GM19099 (cell line): ENCODE measurements around the gene BSG.
A peak's percentile ranks its signal among the peaks of the same experiment; 100 is the strongest.

ENCODE experiments used
- POLR2A ChIP-seq: IDR thresholded peaks from 3 replicates; pipeline ENCODE4 v1.6.1; 2011; ENCODE audit warnings: low read depth; ENCODE audit not compliant: insufficient read length; ENCODE audit errors: extremely low read depth

Gene BSG

GRCh38 chr19:601790-602189 lies 29.4 kb downstream of the BSG start:
- TF ChIP-seq POLR2A: no peak

DNA sequence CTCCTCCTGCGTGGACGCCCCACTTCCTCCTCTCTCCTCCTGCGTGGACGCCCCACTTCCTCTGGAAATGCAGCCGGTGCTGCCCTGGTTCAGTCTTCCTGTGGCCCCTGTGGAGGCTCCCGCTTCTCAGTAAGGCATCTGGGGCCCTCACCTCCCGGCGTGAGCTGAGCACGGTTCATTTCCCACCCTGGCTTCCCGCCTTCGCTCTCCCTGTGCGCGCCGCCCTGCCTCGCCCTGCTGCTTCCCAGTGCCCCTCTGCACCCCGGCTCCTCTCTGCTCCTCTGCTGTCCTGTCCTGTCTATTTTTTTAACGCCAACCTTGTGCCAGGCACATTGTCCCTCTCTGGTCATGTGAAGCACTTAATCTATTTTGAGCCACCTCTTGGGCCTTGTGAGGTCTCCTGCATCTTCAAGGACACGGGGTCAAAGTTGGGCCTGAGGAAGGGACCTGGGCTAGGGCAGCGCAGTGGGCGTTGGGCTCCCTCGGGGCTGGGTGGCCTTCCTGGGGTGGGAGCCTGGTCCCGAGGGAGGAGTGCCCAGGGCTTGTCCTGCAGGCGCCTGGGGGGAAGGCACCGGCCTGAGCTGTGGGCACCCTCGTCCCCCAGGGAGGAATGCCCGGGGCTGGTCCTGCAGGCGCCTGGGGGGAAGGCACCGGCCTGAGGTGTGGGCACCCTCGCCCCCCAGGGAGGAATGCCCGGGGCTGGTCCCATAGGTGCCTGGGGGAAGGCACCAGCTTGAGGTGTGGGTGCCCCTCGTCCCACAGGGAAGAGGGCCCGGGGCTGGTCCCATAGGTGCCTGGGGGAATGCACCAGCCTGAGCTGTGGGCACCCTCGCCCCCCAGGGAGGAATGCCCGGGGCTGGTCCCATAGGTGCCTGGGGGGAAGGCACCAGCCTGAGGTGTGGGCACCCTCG lies 30.2 kb downstream of the BSG start:
- no peak for TF ChIP-seq POLR2A

DNA sequence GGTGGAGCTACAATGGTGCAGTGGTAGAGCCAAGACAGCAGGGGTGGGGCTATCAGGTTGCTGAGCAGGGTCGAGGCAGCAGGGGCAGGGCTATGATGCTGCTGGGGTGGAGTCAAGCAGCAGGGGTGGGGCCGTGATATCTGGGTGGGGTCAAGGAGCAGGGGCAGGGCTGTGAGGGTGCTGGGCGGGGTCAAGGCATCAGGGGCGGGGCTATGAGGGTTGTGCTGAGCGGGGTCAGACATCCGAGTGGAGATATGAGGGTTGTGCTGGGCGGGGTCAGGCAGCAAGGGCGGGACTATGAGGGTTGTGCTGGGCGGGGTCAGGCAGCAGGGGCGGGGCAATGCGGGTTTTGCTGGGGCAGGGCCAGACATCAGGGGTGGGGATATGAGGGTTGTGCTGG lies 32.0 kb downstream of the BSG start:
- TF ChIP-seq POLR2A: no peak

GRCh38 chr19:607301-608154 lies 35.1 kb downstream of the BSG start:
- TF ChIP-seq POLR2A: no peak

DNA sequence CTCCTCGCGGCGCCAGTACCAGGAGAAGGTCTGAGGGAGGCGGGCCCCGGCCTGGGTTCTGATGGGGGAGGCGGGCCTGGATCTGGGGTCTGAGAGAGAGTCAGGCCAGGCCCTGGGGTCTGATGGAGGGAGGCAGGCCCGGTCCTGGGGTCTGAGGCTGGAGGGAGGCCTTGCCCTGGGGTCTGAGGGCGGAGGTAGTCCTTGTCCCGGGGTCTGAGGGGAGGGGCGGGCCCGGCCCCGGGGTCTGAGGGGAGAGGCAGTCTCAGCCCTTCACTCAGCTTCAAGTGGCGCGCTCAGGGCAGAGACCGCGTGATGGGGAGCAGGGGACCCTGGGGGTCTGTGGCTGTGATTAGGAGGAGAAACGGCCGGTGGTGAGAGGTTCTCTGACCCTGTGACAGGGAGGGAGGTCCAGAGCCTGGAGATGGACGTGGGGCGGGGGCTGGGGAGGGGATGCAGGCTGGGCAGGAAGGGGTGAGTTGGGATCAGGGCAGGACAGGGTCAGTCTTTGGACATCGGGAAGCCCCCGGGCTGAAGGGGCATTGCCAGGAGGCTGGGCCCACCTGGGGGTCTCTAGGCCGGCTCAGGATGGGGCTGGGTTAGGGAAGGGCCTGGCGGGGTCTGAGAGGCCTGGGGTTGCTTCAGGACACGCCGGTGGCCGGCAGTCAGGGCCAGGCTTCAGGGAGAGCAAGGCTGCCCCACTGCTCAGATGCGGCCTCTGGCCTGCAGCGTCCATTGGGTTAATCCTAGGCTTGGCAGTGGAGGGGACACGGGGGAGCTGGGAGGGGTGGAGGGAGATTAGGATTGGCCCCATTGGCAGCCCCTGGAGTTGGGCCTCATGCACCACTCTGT lies 36.0 kb downstream of the BSG start:
- no peak for TF ChIP-seq POLR2A

GRCh38 chr19:609004-609346 lies 36.6 kb downstream of the BSG start:
- no peak for TF ChIP-seq POLR2A

GRCh38 chr19:610071-610800 lies 37.8 kb downstream of the BSG start:
- TF ChIP-seq POLR2A: no peak

GRCh38 chr19:610801-611480 lies 38.5 kb downstream of the BSG start:
- peak; percentile 31 for TF ChIP-seq POLR2A

- no peak for TF ChIP-seq POLR2A
Observed at GRCh38 chr19:611481-611868, 39.1 kb downstream of the BSG start.

- TF ChIP-seq POLR2A: no peak
Observed at GRCh38 chr19:612941-613340, 40.5 kb downstream of the BSG start.

DNA sequence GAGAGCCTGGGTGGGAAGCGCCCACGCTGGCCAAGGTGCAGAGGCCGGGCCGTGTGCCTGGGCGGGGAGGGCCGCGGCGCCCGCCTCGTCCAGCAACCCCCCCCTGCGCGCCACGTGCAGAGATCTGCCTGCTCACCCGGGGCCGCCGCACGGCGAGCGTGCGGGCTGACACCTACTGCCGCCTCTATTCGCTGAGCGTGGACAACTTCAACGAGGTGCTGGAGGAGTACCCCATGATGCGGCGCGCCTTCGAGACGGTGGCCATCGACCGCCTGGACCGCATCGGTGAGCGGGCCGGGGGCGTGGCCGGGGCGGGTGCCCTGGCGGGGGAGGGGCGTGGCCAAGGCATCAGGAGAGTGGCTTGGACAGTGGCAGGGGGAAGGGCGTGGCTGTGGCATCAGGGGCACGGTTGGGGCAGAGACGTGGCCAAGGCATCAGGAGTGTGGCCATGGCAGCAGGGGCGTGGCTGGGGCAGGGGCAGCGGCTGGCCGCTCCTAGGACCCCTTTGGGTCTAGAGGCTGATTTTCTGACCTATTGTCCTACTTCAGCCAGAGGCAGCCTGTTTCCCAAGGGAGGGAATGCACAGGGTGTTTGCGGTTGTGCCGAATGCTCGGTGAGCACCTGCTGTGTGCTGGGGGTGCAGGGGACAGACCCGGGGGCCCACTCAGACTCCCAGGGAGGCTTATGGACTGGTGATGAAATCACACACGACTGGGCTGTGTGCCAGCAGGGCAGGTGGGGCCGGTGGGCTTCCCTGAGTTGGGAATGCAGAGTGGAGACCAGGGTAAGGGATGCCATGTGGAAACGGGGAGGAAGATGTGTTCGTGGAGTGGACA lies 41.6 kb downstream of the BSG start:
- TF ChIP-seq POLR2A: no peak

DNA sequence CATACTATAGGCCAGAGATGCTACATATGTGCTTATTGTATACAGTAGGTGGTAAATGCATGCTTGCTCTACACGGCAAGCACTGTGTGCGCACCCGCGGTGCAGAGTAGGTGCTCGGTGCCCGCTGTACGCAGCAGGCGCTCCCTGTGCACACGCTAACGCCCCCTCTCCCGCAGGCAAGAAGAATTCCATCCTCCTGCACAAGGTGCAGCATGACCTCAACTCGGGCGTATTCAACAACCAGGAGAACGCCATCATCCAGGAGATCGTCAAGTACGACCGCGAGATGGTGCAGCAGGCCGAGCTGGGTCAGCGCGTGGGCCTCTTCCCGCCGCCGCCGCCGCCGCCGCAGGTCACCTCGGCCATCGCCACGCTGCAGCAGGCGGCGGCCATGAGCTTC lies 43.2 kb downstream of the BSG start:
- no peak for TF ChIP-seq POLR2A

- no peak for TF ChIP-seq POLR2A
Observed at GRCh38 chr19:616062-616700, 43.8 kb downstream of the BSG start.
